K562 (cell line): Measurements from ENCODE around the gene CRK. TPM values are rescaled to one million over a fixed set of nuclear protein-coding genes. Genes with fewer than 3 reads are reported as not detected.

Experiments
- ARID3A ChIP-seq: IDR thresholded peaks from 2 replicates; pipeline ENCODE4 v1.6.1; 2012; ENCODE audit warnings: low read depth, low read length, improper control_type of control experiment, borderline replicate concordance
- CC2D1A ChIP-seq: fragments of 450-650 bp; IDR thresholded peaks from 2 replicates; pipeline ENCODE4 v1.6.1; 2017; ENCODE audit warnings: mild to moderate bottlenecking
- CCAR2 ChIP-seq: fragments of 200-400 bp; formaldehyde crosslinking; IDR thresholded peaks from 2 replicates; pipeline ENCODE4 v1.6.1; 2017; ENCODE audit warnings: mild to moderate bottlenecking, low read depth, low read length
- CHD1 ChIP-seq: fragments of 200-600 bp; sonication (generic); IDR thresholded peaks from one replicate; pipeline ENCODE4 v1.6.1; 2012; ENCODE audit warnings: mild to moderate bottlenecking, moderate library complexity, low read length, inconsistent platforms
- HNRNPL ChIP-seq: fragments of 200-400 bp; formaldehyde crosslinking; IDR thresholded peaks from 2 replicates; pipeline ENCODE4 v1.6.1; 2017; ENCODE audit warnings: low read depth, mild to moderate bottlenecking, low read length
- KHSRP ChIP-seq: fragments of 450-650 bp; IDR thresholded peaks from 2 replicates; pipeline ENCODE4 v1.6.1; 2017
- NCOA6 ChIP-seq: fragments of 450-650 bp; IDR thresholded peaks from 2 replicates; pipeline ENCODE4 v1.6.1; 2017; ENCODE audit warnings: mild to moderate bottlenecking
- NCOR1 ChIP-seq: fragments of 450-650 bp; IDR thresholded peaks from 2 replicates; pipeline ENCODE4 v1.6.1; 2016; ENCODE audit warnings: mild to moderate bottlenecking, moderate library complexity
- PHF8 ChIP-seq: fragments of 200-600 bp; sonication (generic); IDR thresholded peaks from 2 replicates; pipeline ENCODE4 v1.6.1; 2012; ENCODE audit warnings: mixed run types, mild to moderate bottlenecking, inconsistent platforms, low read length, moderate library complexity, borderline replicate concordance
- RFX5 ChIP-seq: IDR thresholded peaks from 2 replicates; pipeline ENCODE4 v1.6.1; 2011; ENCODE audit warnings: low read depth, mild to moderate bottlenecking, improper control_type of control experiment, low read length
- SAP30 ChIP-seq: fragments of 200-600 bp; sonication (generic); IDR thresholded peaks from 2 replicates; pipeline ENCODE4 v1.6.1; 2012; ENCODE audit warnings: borderline replicate concordance, low read depth, mild to moderate bottlenecking, moderate library complexity, low read length, control low read depth, inconsistent platforms; ENCODE audit not compliant: insufficient read depth, poor library complexity, severe bottlenecking
- SIN3A ChIP-seq, 2 experiments: fragments of 150-350 bp in 1 of 2; IDR thresholded peaks; 2 replicates each; pipeline ENCODE4 v1.6.1; 2011 to 2016; ENCODE audit warnings: borderline replicate concordance in 2 of 2, low read depth in 2 of 2, low read length in 2 of 2, mild to moderate bottlenecking in 2 of 2, moderate library complexity in 2 of 2; ENCODE audit not compliant: control insufficient read depth in 1 of 2
- TCF3 ChIP-seq: sonication (generic); formaldehyde crosslinking; IDR thresholded peaks from 2 replicates; pipeline ENCODE4 v1.4.0; 2020; ENCODE audit warnings: mild to moderate bottlenecking, missing genetic modification reagents
- TCF7 ChIP-seq: sonication (generic); IDR thresholded peaks from 2 replicates; pipeline ENCODE4 v1.6.1; 2016; ENCODE audit warnings: antibody characterized with exemption, borderline replicate concordance
- ZFPM2 ChIP-seq: fragments of 250-450 bp; sonication (Bioruptor Pico); IDR thresholded peaks from 2 replicates; pipeline ENCODE4 v1.5.1; 2022; ENCODE audit warnings: mild to moderate bottlenecking
- ZFX ChIP-seq: sonication (generic); formaldehyde crosslinking; IDR thresholded peaks from 2 replicates; pipeline ENCODE4 v1.8.0; 2022; ENCODE audit warnings: mild to moderate bottlenecking, missing genetic modification reagents, moderate library complexity
- ZNF41 ChIP-seq: fragments of 250-450 bp; sonication (Bioruptor Pico); conservative IDR thresholded peaks from 2 replicates; pipeline ENCODE4 v1.4.0; 2020; ENCODE audit warnings: mild to moderate bottlenecking
- polyA plus RNA-seq, 8 experiments: library from polyadenylated mRNA; depleted of rRNA in 4 of 8; stranded (reverse) in 5 of 8; unstranded in 3 of 8; fragments of >200 nt; fragmentation: Nextera tagmentation in 2 of 8; fragmentation: Illumina TruSeq in 1 of 8; extraction: Ambion mirVana in 2 of 8; extraction: Trizol in 1 of 8; gene quantifications; 2 replicates each; pipeline versions ENCODE4 v1.2.1 to v1.2.3, GENCODE V29; 2011 to 2014; ENCODE audit warnings: inconsistent platforms in 1 of 8, missing spikeins in 1 of 8
- total RNA-seq, 7 experiments: library from RNA; depleted of rRNA in 6 of 7; stranded (reverse); fragments of >200 nt in 6 of 7; fragmentation: Illumina TruSeq in 2 of 7; extraction: Trizol in 2 of 7; gene quantifications; 2 replicates each; pipeline versions ENCODE4 v1.2.1 to v1.2.3, GENCODE V29; 2011 to 2021; ENCODE audit warnings: low replicate concordance in 1 of 7
- TF ChIP-seq, protein P1 (sequence below): fragments of 150-350 bp; IDR thresholded peaks from 2 replicates; pipeline ENCODE4 v1.6.1; 2014; ENCODE audit warnings: low read depth, mild to moderate bottlenecking, low read length, borderline replicate concordance
- TF ChIP-seq, protein P2 (sequence below): fragments of 250-450 bp; sonication (Bioruptor Pico); IDR thresholded peaks from 2 replicates; pipeline ENCODE4 v1.6.1; 2021; ENCODE audit warnings: mild to moderate bottlenecking
- TF ChIP-seq, protein P3 (sequence below): IDR thresholded peaks from 2 replicates; pipeline ENCODE4 v1.6.1; 2011; ENCODE audit not compliant: insufficient read length; ENCODE audit errors: extremely low read depth

Gene CRK
- total and polyA plus RNA-seq, 9 of the 15 experiments (the other 6 are each of a cell fraction or from before 2014, with no cell fraction given), result 13.1 to 40.2 (median 26.1) TPM

DNA sequence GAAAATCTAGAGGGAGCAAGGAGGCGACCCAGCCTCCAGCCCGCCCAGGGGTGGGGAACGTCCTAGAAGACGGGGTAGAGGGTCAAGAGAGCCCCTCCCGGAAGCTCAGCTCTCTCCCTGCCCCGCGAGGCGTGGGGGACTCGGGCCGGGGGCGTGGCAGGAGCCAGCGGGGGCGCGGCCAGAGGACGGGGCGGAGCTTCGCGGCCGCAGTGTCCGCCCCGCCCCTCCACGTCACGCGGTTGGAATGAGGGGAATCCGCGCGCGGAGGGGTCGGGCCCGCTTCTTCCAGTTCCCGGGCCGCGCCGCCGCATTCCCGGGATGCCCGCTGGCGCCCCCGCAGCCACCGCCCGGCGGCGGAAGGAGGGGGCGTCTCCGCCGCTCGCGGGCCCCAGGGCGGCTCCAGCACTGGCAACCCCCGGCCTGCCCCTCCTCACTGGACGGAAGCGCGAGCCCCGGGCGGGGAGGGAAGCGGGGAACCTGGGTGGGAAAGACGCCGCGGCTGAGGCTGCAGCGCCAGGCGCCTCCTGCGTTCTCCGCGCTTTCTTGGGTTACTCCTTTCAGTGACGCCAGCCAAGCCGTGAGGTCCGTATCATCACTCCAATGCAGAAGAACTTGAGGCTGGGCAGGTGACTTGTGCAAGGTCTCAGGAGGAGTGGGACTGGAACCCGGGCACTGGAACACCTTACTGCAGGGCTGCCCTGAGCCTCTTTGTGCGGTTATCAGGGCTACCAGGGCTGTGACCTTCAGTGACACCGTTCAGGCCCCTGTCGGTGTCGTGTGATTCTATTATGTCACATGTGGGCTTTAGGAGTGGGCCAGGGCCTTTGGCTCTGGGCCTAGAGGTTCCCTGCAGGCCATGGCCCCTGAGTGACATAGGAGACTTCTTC lies 32.1 kb upstream of the CRK start (continued):
- TF ChIP-seq, protein P1, sequence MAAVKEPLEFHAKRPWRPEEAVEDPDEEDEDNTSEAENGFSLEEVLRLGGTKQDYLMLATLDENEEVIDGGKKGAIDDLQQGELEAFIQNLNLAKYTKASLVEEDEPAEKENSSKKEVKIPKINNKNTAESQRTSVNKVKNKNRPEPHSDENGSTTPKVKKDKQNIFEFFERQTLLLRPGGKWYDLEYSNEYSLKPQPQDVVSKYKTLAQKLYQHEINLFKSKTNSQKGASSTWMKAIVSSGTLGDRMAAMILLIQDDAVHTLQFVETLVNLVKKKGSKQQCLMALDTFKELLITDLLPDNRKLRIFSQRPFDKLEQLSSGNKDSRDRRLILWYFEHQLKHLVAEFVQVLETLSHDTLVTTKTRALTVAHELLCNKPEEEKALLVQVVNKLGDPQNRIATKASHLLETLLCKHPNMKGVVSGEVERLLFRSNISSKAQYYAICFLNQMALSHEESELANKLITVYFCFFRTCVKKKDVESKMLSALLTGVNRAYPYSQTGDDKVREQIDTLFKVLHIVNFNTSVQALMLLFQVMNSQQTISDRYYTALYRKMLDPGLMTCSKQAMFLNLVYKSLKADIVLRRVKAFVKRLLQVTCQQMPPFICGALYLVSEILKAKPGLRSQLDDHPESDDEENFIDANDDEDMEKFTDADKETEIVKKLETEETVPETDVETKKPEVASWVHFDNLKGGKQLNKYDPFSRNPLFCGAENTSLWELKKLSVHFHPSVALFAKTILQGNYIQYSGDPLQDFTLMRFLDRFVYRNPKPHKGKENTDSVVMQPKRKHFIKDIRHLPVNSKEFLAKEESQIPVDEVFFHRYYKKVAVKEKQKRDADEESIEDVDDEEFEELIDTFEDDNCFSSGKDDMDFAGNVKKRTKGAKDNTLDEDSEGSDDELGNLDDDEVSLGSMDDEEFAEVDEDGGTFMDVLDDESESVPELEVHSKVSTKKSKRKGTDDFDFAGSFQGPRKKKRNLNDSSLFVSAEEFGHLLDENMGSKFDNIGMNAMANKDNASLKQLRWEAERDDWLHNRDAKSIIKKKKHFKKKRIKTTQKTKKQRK, result no peak
- TF ChIP-seq TCF7 (no peak), SIN3A (IDR thresholded peaks at IDR 0.05; ENCODE audit: borderline replicate concordance in 2 of 2, control insufficient read depth in 1 of 2, low read depth in 2 of 2, low read length in 2 of 2) (no peak), CCAR2 (no peak), SAP30 (no peak), KHSRP (no peak), TCF3 (CRISPR knock-in tag) (0 out of 2 replicates have a peak, but pooled peaks have one; percentile 33), ZNF41 (CRISPR knock-in tag) (no peak), ARID3A (no peak), HNRNPL (no peak), ZFX (CRISPR knock-in tag) (peak; percentile 75), ZFPM2 (CRISPR knock-in tag) (no peak), CHD1 (no peak), CC2D1A (no peak), NCOA6 (no peak), RFX5 (no peak), PHF8 (peak; percentile 43; the same call in 1 of the 2 replicates), NCOR1 (peak; percentile 35; the same call in 1 of the 2 replicates)
- TF ChIP-seq, protein P2, sequence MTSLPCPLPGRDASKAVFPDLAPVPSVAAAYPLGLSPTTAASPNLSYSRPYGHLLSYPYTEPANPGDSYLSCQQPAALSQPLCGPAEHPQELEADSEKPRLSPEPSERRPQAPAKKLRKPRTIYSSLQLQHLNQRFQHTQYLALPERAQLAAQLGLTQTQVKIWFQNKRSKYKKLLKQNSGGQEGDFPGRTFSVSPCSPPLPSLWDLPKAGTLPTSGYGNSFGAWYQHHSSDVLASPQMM (CRISPR knock-in tag), result no peak
- TF ChIP-seq, protein P3, sequence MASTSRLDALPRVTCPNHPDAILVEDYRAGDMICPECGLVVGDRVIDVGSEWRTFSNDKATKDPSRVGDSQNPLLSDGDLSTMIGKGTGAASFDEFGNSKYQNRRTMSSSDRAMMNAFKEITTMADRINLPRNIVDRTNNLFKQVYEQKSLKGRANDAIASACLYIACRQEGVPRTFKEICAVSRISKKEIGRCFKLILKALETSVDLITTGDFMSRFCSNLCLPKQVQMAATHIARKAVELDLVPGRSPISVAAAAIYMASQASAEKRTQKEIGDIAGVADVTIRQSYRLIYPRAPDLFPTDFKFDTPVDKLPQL, result no peak
